Stimulated activated CD4-positive, alpha-beta T cell treated with anti-CD3 and anti-CD28 coated beads, TNF-alpha, amount 100 ng/mL, for 48 hours (primary cell): Measurements from ENCODE around the gene GCGR.
A peak's percentile ranks its signal among the peaks of the same experiment; 100 is the strongest.
"Not testable (repeated sequence)": the region's sequence is repeated elsewhere in the genome, so short reads cannot be mapped to it uniquely, and the experiment has no call there.

ENCODE experiments used
- DNase-seq, 3 donors: peaks; one replicate each; pipeline ENCODE4 v3.0.0-alpha.2; 2020; ENCODE audit warnings: low read depth in 3 of 3

The GCGR gene

GRCh38 chr17:81831957-81832607 lies 28.1 kb downstream of the GCGR start:
- DNase-seq = peak; percentile 20 to 44 (median 41)

GRCh38 chr17:81832608-81833159 lies 28.7 kb downstream of the GCGR start:
- peak; percentile 24 to 51 (median 35) for DNase-seq

- DNase-seq = peak; percentile 93 to 98 (median 94)
These were observed 29.4 kb downstream of the GCGR start, which contains the start of gene MCRIP1 for GRCh38 chr17:81833160-81833920. MCRIP1 (minus strand) TSS chr17:81833291; CDS start chr17:81824506, 8,785 bp downstream.

- DNase-seq = no peak
These were observed 30.2 kb downstream of the GCGR start for GRCh38 chr17:81833921-81834830.

- DNase-seq = no peak
These were observed 30.9 kb downstream of the GCGR start, which contains the start of gene PPP1R27 for GRCh38 chr17:81834831-81835267. PPP1R27 (minus strand) TSS chr17:81835050; CDS start chr17:81834953, 97 bp downstream.

GRCh38 chr17:81837641-81838040 lies 33.7 kb downstream of the GCGR start:
- no peak for DNase-seq

GRCh38 chr17:81838753-81839255 lies 34.9 kb downstream of the GCGR start:
- no peak for DNase-seq

- DNase-seq = no peak
These were observed 35.4 kb downstream of the GCGR start for GRCh38 chr17:81839301-81839700.

- not testable (repeated sequence) for DNase-seq
These were observed 36.1 kb downstream of the GCGR start for GRCh38 chr17:81840059-81840458.

- no peak for DNase-seq
These were observed 37.2 kb downstream of the GCGR start for GRCh38 chr17:81840826-81841778.

GRCh38 chr17:81841866-81842265 lies 37.9 kb downstream of the GCGR start:
- DNase-seq = no peak

- DNase-seq = no peak
These were observed 38.4 kb downstream of the GCGR start for GRCh38 chr17:81842378-81842724.

GRCh38 chr17:81842725-81843504 lies 39.0 kb downstream of the GCGR start:
- no peak for DNase-seq

- DNase-seq = no peak
These were observed 39.9 kb downstream of the GCGR start for GRCh38 chr17:81843713-81844326.

GRCh38 chr17:81844327-81844851 lies 40.4 kb downstream of the GCGR start:
- no peak for DNase-seq

- no peak for DNase-seq
These were observed 40.9 kb downstream of the GCGR start for GRCh38 chr17:81844887-81845286.

- DNase-seq = no peak
These were observed 41.4 kb downstream of the GCGR start for GRCh38 chr17:81845361-81845760.

GRCh38 chr17:81845881-81846742 lies 42.2 kb downstream of the GCGR start:
- no peak for DNase-seq
